Peyer's patch (tissue), 4 donors: ENCODE results near the gene CLEC2L. TPM values are rescaled to one million over a fixed set of nuclear protein-coding genes. Genes with fewer than 3 reads are reported as not detected.
A peak's percentile ranks its signal among the peaks of the same experiment; 100 is the strongest.
"Not testable (repeated sequence)": the region's sequence is repeated elsewhere in the genome, so short reads cannot be mapped to it uniquely, and the experiment has no call there.

Experiments
- DNase-seq, 3 donors: peaks; one replicate each; pipeline ENCODE4 v3.0.0-alpha.2; 2017 to 2019
- H3K27ac ChIP-seq, 4 donors: fragments of 200-600 bp; sonication (generic); one replicate each; pipeline ENCODE4 v1.5.1; 2016 to 2019
- H3K27me3 ChIP-seq, 2 donors: fragments of 200-600 bp; sonication (generic); one replicate each; pipeline ENCODE4 v1.5.1; 2019
- H3K36me3 ChIP-seq, 3 donors: fragments of 200-600 bp; sonication (generic); one replicate each; pipeline ENCODE4 v1.5.1; 2016 to 2019
- H3K4me1 ChIP-seq, 4 donors: fragments of 200-600 bp; sonication (generic); one replicate each; pipeline ENCODE4 v1.5.1; 2016 to 2019
- H3K4me3 ChIP-seq, 4 donors: fragments of 200-600 bp; sonication (generic); 1 replicate in 3 of 4; 2 replicates in 1 of 4; pipeline ENCODE4 v1.5.1; 2016 to 2019; ENCODE audit warnings: mild to moderate bottlenecking in 1 of 4
- H3K9me3 ChIP-seq, 4 donors: fragments of 200-600 bp; sonication (generic); one replicate each; pipeline ENCODE4 v1.5.1; 2016 to 2019; ENCODE audit warnings: mild to moderate bottlenecking in 1 of 4
- CTCF ChIP-seq, 6 experiments: fragments of 450-650 bp in 4 of 6; fragments of 200-600 bp in 2 of 6; sonication (generic) in 1 of 6; IDR thresholded peaks; one replicate each; pipeline ENCODE4 v1.5.1; 2017 to 2019; ENCODE audit warnings: antibody characterized with exemption in 6 of 6, mild to moderate bottlenecking in 3 of 6, moderate library complexity in 1 of 6
- POLR2A ChIP-seq, 2 donors: fragments of 450-650 bp; IDR thresholded peaks; one replicate each; pipeline ENCODE4 v1.5.1; 2017; ENCODE audit warnings: antibody characterized with exemption in 2 of 2, mild to moderate bottlenecking in 2 of 2, moderate library complexity in 2 of 2
- total RNA-seq, 4 donors: library from RNA; depleted of rRNA; stranded (reverse); fragments of >200 nt; gene quantifications; one replicate each; pipeline ENCODE4 v1.1.0, GENCODE V29; 2016

The CLEC2L gene
- total RNA-seq, 4 donors from 2014 or later: not detected

GRCh38 chr7:139544645-139545044 lies 21.2 kb downstream of the CLEC2L start:
- DNase-seq: no peak
- no peak overlapping the region for H3K27ac ChIP-seq
- no peaks in the 10 kb centered on the region for H3K4me1 ChIP-seq
- no peaks in the 10 kb centered on the region for H3K9me3 ChIP-seq
- TF ChIP-seq CTCF (IDR thresholded peaks at IDR 0.05): no peak
- no peak for TF ChIP-seq POLR2A (IDR thresholded peaks at IDR 0.05)
- no peak overlapping the region for H3K4me3 ChIP-seq
- no peaks in the 10 kb centered on the region for H3K27me3 ChIP-seq
- no peaks in the 10 kb centered on the region for H3K36me3 ChIP-seq

- Histone ChIP-seq H3K9me3 (no peaks in the 10 kb centered on the region), H3K27ac (no peak overlapping the region), H3K4me3 (no peak overlapping the region), H3K4me1 (no peaks in the 10 kb centered on the region), H3K36me3 (no peaks in the 10 kb centered on the region), H3K27me3 (no peaks in the 10 kb centered on the region)
- DNase-seq: no peak
- TF ChIP-seq CTCF (IDR thresholded peaks at IDR 0.05) (no peak), POLR2A (IDR thresholded peaks at IDR 0.05) (no peak)
These were observed 25.0 kb downstream of the CLEC2L start for GRCh38 chr7:139548302-139549028.

GRCh38 chr7:139553991-139554700 lies 30.7 kb downstream of the CLEC2L start:
- DNase-seq, H3K36me3 ChIP-seq, H3K27ac ChIP-seq, H3K4me1 ChIP-seq, H3K27me3 ChIP-seq, H3K4me3 ChIP-seq, H3K9me3 ChIP-seq: not testable (repeated sequence)

- peak in 1 of 3 donors; percentile 33 for DNase-seq
- no peak overlapping the region for H3K4me3 ChIP-seq
- H3K4me1 ChIP-seq: no peaks in the 10 kb centered on the region
These were observed 34.5 kb downstream of the CLEC2L start for GRCh38 chr7:139557857-139558581.

GRCh38 chr7:139559364-139560105 lies 36.0 kb downstream of the CLEC2L start:
- Histone ChIP-seq H3K4me3 (no peak overlapping the region), H3K36me3 (no peaks in the 10 kb centered on the region), H3K27me3 (no peaks in the 10 kb centered on the region), H3K4me1 (no peaks in the 10 kb centered on the region), H3K9me3 (no peaks in the 10 kb centered on the region), H3K27ac (no peak overlapping the region)
- TF ChIP-seq POLR2A (IDR thresholded peaks at IDR 0.05) (no peak), CTCF (IDR thresholded peaks at IDR 0.05) (no peak)
- peak in 1 of 3 donors; percentile 19 for DNase-seq

More at GRCh38 chr7:139557857-139558581, 34.5 kb downstream of the CLEC2L start:
- TF ChIP-seq CTCF (IDR thresholded peaks at IDR 0.05) (no peak), POLR2A (IDR thresholded peaks at IDR 0.05) (no peak)
- H3K27me3 ChIP-seq: no peaks in the 10 kb centered on the region
- H3K9me3 ChIP-seq: no peaks in the 10 kb centered on the region
- H3K36me3 ChIP-seq: no peaks in the 10 kb centered on the region
- H3K27ac ChIP-seq: no peak overlapping the region
